Measurements from ENCODE around the gene C7orf33. TPM values are rescaled to one million over a fixed set of nuclear protein-coding genes. Genes with fewer than 3 reads are reported as not detected.

Gene C7orf33
- total RNA-seq, 1 donor from 2014 or later: not detected

GRCh38 chr7:148630078-148630477, 39.5 kb downstream of the C7orf33 start:
- DNase-seq: no peak

GRCh38 chr7:148633761-148634160, 43.2 kb downstream of the C7orf33 start:
- DNase-seq: no peak

- DNase-seq: no peak
Observed at GRCh38 chr7:148637094-148637493, 46.5 kb downstream of the C7orf33 start.

- DNase-seq: no peak
Observed at GRCh38 chr7:148645898-148646297, 55.3 kb downstream of the C7orf33 start.

GRCh38 chr7:148650232-148650858, 59.8 kb downstream of the C7orf33 start:
- DNase-seq: no peak

- DNase-seq: no peak
Observed at GRCh38 chr7:148652773-148653172, 62.2 kb downstream of the C7orf33 start.

- no peak for DNase-seq
Observed at GRCh38 chr7:148657929-148658328, 67.4 kb downstream of the C7orf33 start.

GRCh38 chr7:148661471-148661870, 70.9 kb downstream of the C7orf33 start:
- no peak for DNase-seq

GRCh38 chr7:148662646-148663045, 72.1 kb downstream of the C7orf33 start:
- no peak for DNase-seq

- DNase-seq: no peak
Observed at GRCh38 chr7:148664324-148664723, 73.8 kb downstream of the C7orf33 start.

- DNase-seq: no peak
Observed at GRCh38 chr7:148665221-148665620, 74.7 kb downstream of the C7orf33 start.

Other genes with a start within 250 kb of the C7orf33 start
- 36.7 TPM for gene CUL1, start 108.1 kb downstream of the C7orf33 start, total RNA-seq